Endothelial cell of umbilical vein (primary cell): ENCODE data around the gene LIMA1. TPM values are rescaled to one million over a fixed set of nuclear protein-coding genes. Genes with fewer than 3 reads are reported as not detected.

Experiments used
- BruUV-seq: library from RNA; stranded (reverse); fragments of 400-500 nt; replicated peaks from 2 replicates; lab custom pipeline; 2021; lab: Mats Ljungman, UMichigan
- CTCF ChIA-PET: fragments of 300-600, 350-600 bp; sonication (Branson Sonifier 250); formaldehyde crosslinking; loops from one replicate; lab custom pipeline; 2021; ENCODE audit warnings: antibody characterized with exemption, inconsistent platforms; lab: Charles Lee
- POLR2A ChIA-PET: fragments of 300-600, 350-600 bp; sonication (Branson Sonifier 250); formaldehyde crosslinking; loops from one replicate; lab custom pipeline; 2021; ENCODE audit warnings: antibody characterized with exemption, inconsistent platforms; lab: Charles Lee
- DNase-seq: peaks from one replicate; pipeline ENCODE4 v3.0.0-alpha.2; 2011; ENCODE audit warnings: low read depth, low spot score
- FAIRE-seq: peaks from 2 replicates; lab custom pipeline; 2011; peaks lifted over from hg19 to GRCh38; lab: Jason Lieb, UNC
- H2AFZ ChIP-seq: 2 replicates; pipeline ENCODE4 v1.6.0; 2012; ENCODE audit warnings: low read depth, low read length, control low read depth, inconsistent platforms
- H3K27ac ChIP-seq: 2 replicates; pipeline ENCODE4 v1.5.1; 2011; ENCODE audit warnings: low read depth, mild to moderate bottlenecking, control low read depth, low read length, moderate library complexity; ENCODE audit not compliant: insufficient read depth
- H3K27me3 ChIP-seq, 2 experiments: 2 replicates each; pipeline versions ENCODE4 v1.6.0 to v1.6.1; 2011; ENCODE audit warnings: low read length in 2 of 2, mixed read lengths in 1 of 2; ENCODE audit not compliant: control insufficient read depth in 2 of 2, insufficient read depth in 2 of 2
- H3K36me3 ChIP-seq, 2 experiments: 2 replicates in 1 of 2; 3 replicates in 1 of 2; pipeline ENCODE4 v1.5.1; 2011; ENCODE audit warnings: low read length in 2 of 2, mild to moderate bottlenecking in 1 of 2, moderate library complexity in 1 of 2; ENCODE audit not compliant: control insufficient read depth in 2 of 2, insufficient read depth in 2 of 2; ENCODE audit errors: extremely low read depth in 1 of 2
- H3K4me1 ChIP-seq: 3 replicates; pipeline ENCODE4 v1.5.1; 2011; ENCODE audit warnings: mild to moderate bottlenecking, low read length; ENCODE audit not compliant: control insufficient read depth, insufficient read depth; ENCODE audit errors: extremely low read depth
- H3K4me2 ChIP-seq: 2 replicates; pipeline ENCODE4 v1.6.1; 2011; ENCODE audit warnings: low read length, control low read depth, mixed read lengths; ENCODE audit not compliant: insufficient read depth
- H3K4me3 ChIP-seq, 3 experiments: fragments of 200-600 bp in 1 of 3; sonication (generic), shearing (Covaris generic) in 1 of 3; replicated peaks in 1 of 3; 2 replicates each; pipeline ENCODE4 v1.5.1; 2011 to 2016; ENCODE audit warnings: control low read depth in 3 of 3, low read length in 3 of 3, mild to moderate bottlenecking in 2 of 3, inconsistent platforms in 1 of 3, low read depth in 1 of 3, moderate library complexity in 1 of 3; ENCODE audit not compliant: insufficient read depth in 1 of 3
- H3K79me2 ChIP-seq: 2 replicates; pipeline ENCODE4 v1.6.0; 2012; ENCODE audit warnings: low read length, inconsistent platforms; ENCODE audit not compliant: control insufficient read depth, insufficient read depth
- H3K9ac ChIP-seq: replicated peaks from 2 replicates; pipeline ENCODE3; 2011; ENCODE audit warnings: low read length, control low read depth; ENCODE audit not compliant: insufficient read depth; ENCODE audit errors: extremely low read depth
- H3K9me1 ChIP-seq: replicated peaks from 3 replicates; pipeline ENCODE4 v1.6.0; 2011; ENCODE audit warnings: mild to moderate bottlenecking, low read length; ENCODE audit not compliant: control insufficient read depth, insufficient read depth; ENCODE audit errors: extremely low read depth
- H3K9me3 ChIP-seq: replicated peaks from 2 replicates; pipeline ENCODE4 v1.5.1; 2012; ENCODE audit warnings: low read length, inconsistent platforms; ENCODE audit not compliant: control insufficient read depth, insufficient read depth
- H4K20me1 ChIP-seq: replicated peaks from 2 replicates; pipeline ENCODE3; 2011; ENCODE audit warnings: mild to moderate bottlenecking, low read length; ENCODE audit not compliant: control insufficient read depth, insufficient read depth; ENCODE audit errors: extremely low read depth
- FOS ChIP-seq: IDR thresholded peaks from 2 replicates; pipeline ENCODE4 v1.6.1; 2011; ENCODE audit warnings: mild to moderate bottlenecking, low read length, moderate library complexity, borderline replicate concordance; ENCODE audit not compliant: insufficient read depth
- GATA2 ChIP-seq: IDR thresholded peaks from 2 replicates; pipeline ENCODE4 v1.7.0; 2011; ENCODE audit warnings: low read depth, mild to moderate bottlenecking, moderate library complexity, mixed read lengths, low read length; ENCODE audit not compliant: insufficient read length, insufficient read depth
- JUN ChIP-seq: IDR thresholded peaks from 2 replicates; pipeline ENCODE4 v1.6.1; 2011; ENCODE audit warnings: borderline replicate concordance, low read depth; ENCODE audit not compliant: insufficient read length, insufficient read depth
- MYC ChIP-seq: IDR thresholded peaks from one replicate; pipeline ENCODE4 v1.6.1; 2011; ENCODE audit warnings: mild to moderate bottlenecking, low read depth, low read length
- POLR2A ChIP-seq: IDR thresholded peaks from 2 replicates; pipeline ENCODE4 v1.6.1; 2012; ENCODE audit warnings: low read depth, mild to moderate bottlenecking, control low read depth, low read length
- POLR2AphosphoS5 ChIP-seq: IDR thresholded peaks from 2 replicates; pipeline ENCODE4 v1.6.1; 2012; ENCODE audit warnings: low read depth, mild to moderate bottlenecking, control low read depth, low read length, moderate library complexity; ENCODE audit not compliant: insufficient read depth
- dilution Hi-C: fragments of 300-500 bp; cut with MboI; formaldehyde crosslinking; loops from one replicate; pipeline ENCODE4 v1.15.0; 2019; ENCODE audit warnings: low sequenced_read_pairs; ENCODE audit not compliant: extremely low pct_ligation_motif_present
- intact Hi-C: fragments of 100-400 bp; cut with micrococcal nuclease; formaldehyde crosslinking; loops from one replicate; pipeline ENCODE4 v1.10.0; 2022
- polyA plus RNA-seq, 4 experiments: library from polyadenylated mRNA; depleted of rRNA in 3 of 4; stranded (reverse) in 3 of 4; unstranded in 1 of 4; fragments of >200 nt; gene quantifications; 2 replicates each; pipeline versions ENCODE4 v1.2.1 to v1.2.3, GENCODE V29; 2011 to 2012; ENCODE audit warnings: missing spikeins in 1 of 4
- total RNA-seq: library from RNA; stranded (reverse); gene quantifications from 2 replicates; pipeline ENCODE4 v1.2.3, GENCODE V29; 2021
- TF ChIP-seq, protein P1 (sequence below), 2 donors: IDR thresholded peaks; 1 replicate in 1 of 2; 2 replicates in 1 of 2; pipeline ENCODE4 v1.5.1; 2011; ENCODE audit warnings: low read length in 2 of 2, mild to moderate bottlenecking in 2 of 2, moderate library complexity in 2 of 2, control low read depth in 1 of 2, inconsistent platforms in 1 of 2, low read depth in 1 of 2; ENCODE audit not compliant: insufficient read depth in 1 of 2; ENCODE audit errors: extremely low read depth in 1 of 2

Gene LIMA1
- total and polyA plus RNA-seq, 2 donors (not counting 3 experiments of a cell fraction or from before 2014, with no cell fraction given): 35.0 to 87.3 TPM

DNA sequence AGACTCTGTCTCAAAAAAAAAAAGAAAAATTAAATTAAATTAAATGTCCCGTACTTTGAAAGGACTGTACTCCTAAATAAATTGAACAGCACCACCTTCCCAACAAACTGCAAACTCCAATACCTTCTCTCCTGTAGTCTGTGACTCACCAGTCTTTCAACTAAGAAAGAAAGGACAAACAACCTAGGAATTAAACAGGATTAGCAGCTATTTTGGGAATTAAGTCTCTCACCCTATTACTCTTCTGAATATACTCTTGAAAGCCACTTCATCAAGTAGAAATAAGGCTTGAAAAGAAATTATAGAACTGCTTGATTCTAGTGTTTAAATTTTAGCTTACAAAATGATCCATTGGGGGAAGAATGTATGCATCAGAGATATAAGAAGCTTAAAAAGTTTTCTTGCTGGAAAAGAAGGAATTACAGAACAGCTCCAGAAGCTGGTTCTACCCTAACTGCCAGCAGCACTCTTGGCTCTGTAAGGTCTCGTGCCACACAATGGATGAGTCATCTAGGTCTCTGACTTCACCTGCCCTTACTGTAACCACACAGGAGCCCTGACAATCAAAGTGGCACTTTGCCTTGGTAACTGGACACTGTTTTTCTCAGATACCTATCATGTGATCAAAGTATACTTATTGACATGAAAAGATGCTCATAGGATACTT lies 59.2 kb downstream of the LIMA1 start:
- no TSS peak for BruUV-seq
- Histone ChIP-seq H2AFZ (no peak overlapping the region), H3K36me3 (no peaks in the 10 kb centered on the region), H3K27me3 (no peaks in the 10 kb centered on the region), H3K79me2 (peaks cover 30% of the 10 kb centered on the region), H3K4me1 (peaks cover 23% of the 10 kb centered on the region), H3K27ac (peak overlapping the region; percentile 60), H3K9me3 (no peaks in the 10 kb centered on the region), H3K9me1 (no peaks in the 10 kb centered on the region), H4K20me1 (no peaks in the 10 kb centered on the region), H3K4me3 (no peak overlapping the region), H3K4me2 (peak overlapping the region; percentile 36), H3K9ac (no peak overlapping the region)
- intact Hi-C loops: no loop called here
- DNase-seq: peak; percentile 87
- ChIA-PET CTCF (interaction anchor here (0.7 to 1.2 kb wide), 7 partner anchors 9 to 90 kb away, joined by 3 to 12 read pairs (median 4); partner anchors contain the start of gene LIMA1), POLR2A (interaction anchor here (0.6 kb wide), 1 partner anchor 48 kb away, joined by 3 read pairs; no protein-coding TSS in a partner anchor)
- peak; percentile 92 for FAIRE-seq
- peak; percentile 95 for TF ChIP-seq JUN
- TF ChIP-seq GATA2: no peak
- peak; percentile 83 for TF ChIP-seq FOS
- TF ChIP-seq POLR2A: no peak
- no peak for TF ChIP-seq MYC
- TF ChIP-seq, protein P1, sequence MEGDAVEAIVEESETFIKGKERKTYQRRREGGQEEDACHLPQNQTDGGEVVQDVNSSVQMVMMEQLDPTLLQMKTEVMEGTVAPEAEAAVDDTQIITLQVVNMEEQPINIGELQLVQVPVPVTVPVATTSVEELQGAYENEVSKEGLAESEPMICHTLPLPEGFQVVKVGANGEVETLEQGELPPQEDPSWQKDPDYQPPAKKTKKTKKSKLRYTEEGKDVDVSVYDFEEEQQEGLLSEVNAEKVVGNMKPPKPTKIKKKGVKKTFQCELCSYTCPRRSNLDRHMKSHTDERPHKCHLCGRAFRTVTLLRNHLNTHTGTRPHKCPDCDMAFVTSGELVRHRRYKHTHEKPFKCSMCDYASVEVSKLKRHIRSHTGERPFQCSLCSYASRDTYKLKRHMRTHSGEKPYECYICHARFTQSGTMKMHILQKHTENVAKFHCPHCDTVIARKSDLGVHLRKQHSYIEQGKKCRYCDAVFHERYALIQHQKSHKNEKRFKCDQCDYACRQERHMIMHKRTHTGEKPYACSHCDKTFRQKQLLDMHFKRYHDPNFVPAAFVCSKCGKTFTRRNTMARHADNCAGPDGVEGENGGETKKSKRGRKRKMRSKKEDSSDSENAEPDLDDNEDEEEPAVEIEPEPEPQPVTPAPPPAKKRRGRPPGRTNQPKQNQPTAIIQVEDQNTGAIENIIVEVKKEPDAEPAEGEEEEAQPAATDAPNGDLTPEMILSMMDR (IDR thresholded peaks at IDR 0.05; ENCODE audit: extremely low read depth in 1 of 2, insufficient read depth in 1 of 2, low read depth in 1 of 2, low read length in 2 of 2): no peak
- peak; percentile 31 for TF ChIP-seq POLR2AphosphoS5
- dilution Hi-C loops: no loop called here
